Measurements from ENCODE around the gene CAP1. TPM values are rescaled to one million over a fixed set of nuclear protein-coding genes. Genes with fewer than 3 reads are reported as not detected.

CAP1 gene
- total RNA-seq, 4 donors from 2014 or later, result 230 to 364 (median 290) TPM

GRCh38 chr1:40020447-40021085 is 20.0 kb upstream of the CAP1 start:
- TF ChIP-seq CTCF (IDR thresholded peaks at IDR 0.05), result no peak
- no peak for DNase-seq (ENCODE audit: low spot score)
- no peak for ATAC-seq (ENCODE audit: low FRiP score)

GRCh38 chr1:40023379-40023944 is 17.1 kb upstream of the CAP1 start:
- TF ChIP-seq CTCF (IDR thresholded peaks at IDR 0.05), result no peak
- no peak for DNase-seq (ENCODE audit: low spot score)
- ATAC-seq (ENCODE audit: low FRiP score), result no peak

- ATAC-seq (ENCODE audit: low FRiP score) (no peak), DNase-seq (ENCODE audit: low spot score) (no peak)
- no peak for TF ChIP-seq CTCF (IDR thresholded peaks at IDR 0.05)
These were observed 15.9 kb upstream of the CAP1 start for GRCh38 chr1:40024671-40025070.

- TF ChIP-seq CTCF (IDR thresholded peaks at IDR 0.05), result no peak
These were observed 12.9 kb upstream of the CAP1 start for GRCh38 chr1:40027647-40028046.

GRCh38 chr1:40029608-40030007 is 10.9 kb upstream of the CAP1 start:
- TF ChIP-seq CTCF (IDR thresholded peaks at IDR 0.05), result no peak

More at GRCh38 chr1:40027647-40028046, 12.9 kb upstream of the CAP1 start:
- DNase-seq (ENCODE audit: low spot score) (no peak), ATAC-seq (ENCODE audit: low FRiP score) (no peak)

GRCh38 chr1:40030528-40031135 is 9.9 kb upstream of the CAP1 start:
- TF ChIP-seq CTCF (IDR thresholded peaks at IDR 0.05), result no peak
- no peak for DNase-seq (ENCODE audit: low spot score)
- ATAC-seq (ENCODE audit: low FRiP score), result no peak

More at GRCh38 chr1:40029608-40030007, 10.9 kb upstream of the CAP1 start:
- DNase-seq (ENCODE audit: low spot score), result no peak
- no peak for ATAC-seq (ENCODE audit: low FRiP score)
